GM12872 (cell line): ENCODE data around the gene NXPE1.

Source experiments
- CTCF ChIP-seq: IDR thresholded peaks from 3 replicates; pipeline ENCODE4 v1.5.1; 2011; ENCODE audit warnings: low read depth, mild to moderate bottlenecking, low read length, moderate library complexity; ENCODE audit not compliant: insufficient read depth

Gene NXPE1

DNA sequence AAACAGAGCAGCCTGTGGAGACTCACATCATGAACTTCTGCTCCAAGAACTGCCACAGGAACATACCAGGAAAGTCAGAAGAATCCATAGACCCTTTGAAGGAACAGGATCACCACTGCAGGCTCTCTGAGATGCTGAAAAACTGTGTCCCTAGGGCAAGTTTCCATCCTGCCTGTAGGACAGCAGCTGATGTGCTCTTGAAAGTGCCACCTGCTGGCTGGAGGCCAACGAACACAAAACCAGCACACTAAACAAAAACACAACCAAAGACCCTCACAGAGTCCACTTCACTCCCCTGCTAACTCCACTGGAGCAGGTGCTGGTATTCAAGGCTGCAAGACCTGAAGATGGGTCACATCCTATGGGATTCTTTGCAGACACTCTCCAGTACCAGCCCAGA, 12.0 kb upstream of the NXPE1 start:
- no peak for TF ChIP-seq CTCF

GRCh38 chr11:114569801-114570200, 10.1 kb upstream of the NXPE1 start:
- TF ChIP-seq CTCF = no peak

DNA sequence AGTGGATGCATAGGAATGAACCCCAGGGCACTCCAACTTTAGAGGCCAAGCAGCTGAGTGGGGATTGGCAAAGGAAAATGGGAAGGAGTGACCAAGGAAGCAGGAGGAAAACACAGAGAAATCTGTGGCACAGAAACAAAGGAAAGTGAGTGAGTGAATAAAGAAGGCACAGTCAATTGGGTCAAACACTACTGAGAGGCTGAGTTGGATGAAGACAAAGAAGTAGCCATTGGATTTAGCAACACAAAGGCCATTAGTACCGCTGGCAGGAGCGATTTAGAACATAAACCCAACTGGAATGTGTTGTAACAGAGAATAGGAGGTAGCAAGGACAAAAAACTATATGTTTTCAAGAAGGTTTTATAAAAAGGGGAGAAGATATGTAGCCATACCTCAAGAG, 6.6 kb upstream of the NXPE1 start:
- TF ChIP-seq CTCF = no peak

GRCh38 chr11:114564831-114565230, 5.2 kb upstream of the NXPE1 start:
- no peak for TF ChIP-seq CTCF

GRCh38 chr11:114563077-114563476, 3.4 kb upstream of the NXPE1 start:
- TF ChIP-seq CTCF = no peak

GRCh38 chr11:114562166-114562916, 2.7 kb upstream of the NXPE1 start:
- no peak for TF ChIP-seq CTCF

DNA sequence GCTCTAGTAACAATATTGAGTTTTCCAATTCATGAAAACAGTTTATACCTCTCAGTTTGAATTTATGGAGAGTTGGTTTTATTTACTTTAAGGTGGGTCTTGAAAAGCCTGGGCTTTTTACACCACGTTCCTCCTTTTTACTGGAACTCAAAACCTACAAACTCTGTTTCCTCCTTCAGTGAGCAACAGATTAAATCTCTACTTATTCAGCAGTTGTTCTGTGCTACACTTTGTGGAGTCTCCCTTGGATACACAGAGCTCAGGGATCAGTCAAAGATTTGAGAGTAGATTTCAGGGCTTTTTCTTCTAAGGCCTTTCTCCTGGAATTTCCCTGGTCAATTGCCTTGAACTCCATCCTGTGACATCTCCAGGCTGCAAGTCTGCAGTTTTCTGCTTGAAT, 3.5 kb downstream of the NXPE1 start:
- no peak for TF ChIP-seq CTCF
